ENCODE measurements around the gene USF3. TPM values are rescaled to one million over a fixed set of nuclear protein-coding genes. Genes with fewer than 3 reads are reported as not detected.

USF3 gene
- polyA plus RNA-seq, 1 experiment, result 5.7 TPM

Small RNA genes within 50 kb of the gene (small RNA-seq; reads per million reads assigned to genes)
- gene RN7SL767P (ENCODE audit: insufficient read length, low read depth, low replicate concordance), result not detected

Other genes starting within 250 kb of the USF3 start
- 3.0 and 4.4 TPM in 2 replicates for gene SPICE1, start 181.5 kb downstream of the USF3 start, polyA plus RNA-seq (2011; rRNA removed)
- not detected in 2 replicates for gene SIDT1, start 164.1 kb downstream of the USF3 start, polyA plus RNA-seq (2011; rRNA removed)
- gene NAA50, start 49.6 kb upstream of the USF3 start, polyA plus RNA-seq (2011; rRNA removed), result 32.0 and 71.8 TPM in 2 replicates
- 14.5 and 29.7 TPM in 2 replicates for gene ATP6V1A, start 50.4 kb upstream of the USF3 start, polyA plus RNA-seq (2011; rRNA removed)
- gene GRAMD1C, start 142.1 kb upstream of the USF3 start, polyA plus RNA-seq (2011; rRNA removed), result 0.48 and 1.2 TPM in 2 replicates

Measured in BJ (cell line).